ENCODE results near the gene ZNHIT3.

ZNHIT3 gene

GRCh38 chr17:36494674-36495073, 8.2 kb downstream of the ZNHIT3 start:
- H3K9ac ChIP-seq = no peak overlapping the region
- H3K4me1 ChIP-seq (ENCODE audit: low read depth, poor library complexity, severe bottlenecking) = no peaks in the 10 kb centered on the region
- H3K79me2 ChIP-seq (ENCODE audit: insufficient read depth, low read depth) = peaks cover 15% of the 10 kb centered on the region; the same call in 1 of the 2 replicates
- H3K4me2 ChIP-seq = no peak overlapping the region
- no peak overlapping the region for H2AFZ ChIP-seq (ENCODE audit: low read depth)
- H4K20me1 ChIP-seq (ENCODE audit: insufficient read depth) = no peaks in the 10 kb centered on the region
- no peaks in the 10 kb centered on the region for H3K36me3 ChIP-seq (ENCODE audit: insufficient read depth)
- H3K27ac ChIP-seq = no peak overlapping the region
- no peak overlapping the region for H3K4me3 ChIP-seq (IDR thresholded peaks at IDR 0.05; ENCODE audit: insufficient read depth, low read depth, low read length)
- H3K27me3 ChIP-seq (ENCODE audit: insufficient read depth, low read depth) = no peaks in the 10 kb centered on the region
- no peak for TF ChIP-seq CTCF (conservative IDR thresholded peaks at IDR 0.05; ENCODE audit: low read depth, low read length)

GRCh38 chr17:36495076-36495578, 8.6 kb downstream of the ZNHIT3 start:
- no peak for TF ChIP-seq CTCF (conservative IDR thresholded peaks at IDR 0.05; ENCODE audit: low read depth, low read length)
- no peak overlapping the region for H3K4me2 ChIP-seq
- no peaks in the 10 kb centered on the region for H3K27me3 ChIP-seq (ENCODE audit: insufficient read depth, low read depth)
- no peak overlapping the region for H3K9ac ChIP-seq
- no peak overlapping the region for H3K27ac ChIP-seq
- no peaks in the 10 kb centered on the region for H4K20me1 ChIP-seq (ENCODE audit: insufficient read depth)
- H3K79me2 ChIP-seq (ENCODE audit: insufficient read depth, low read depth) = peaks cover 12% of the 10 kb centered on the region; the same call in 1 of the 2 replicates
- no peak overlapping the region for H3K4me3 ChIP-seq (IDR thresholded peaks at IDR 0.05; ENCODE audit: insufficient read depth, low read depth, low read length)
- H2AFZ ChIP-seq (ENCODE audit: low read depth) = no peak overlapping the region
- no peaks in the 10 kb centered on the region for H3K4me1 ChIP-seq (ENCODE audit: low read depth, poor library complexity, severe bottlenecking)
- H3K36me3 ChIP-seq (ENCODE audit: insufficient read depth) = no peaks in the 10 kb centered on the region

GRCh38 chr17:36496018-36496789, 9.7 kb downstream of the ZNHIT3 start:
- Histone ChIP-seq H3K4me1 (ENCODE audit: low read depth, poor library complexity, severe bottlenecking) (no peaks in the 10 kb centered on the region), H3K27me3 (ENCODE audit: insufficient read depth, low read depth) (no peaks in the 10 kb centered on the region), H3K4me2 (no peak overlapping the region), H4K20me1 (ENCODE audit: insufficient read depth) (no peaks in the 10 kb centered on the region), H3K4me3 (IDR thresholded peaks at IDR 0.05; ENCODE audit: insufficient read depth, low read depth, low read length) (no peak overlapping the region), H3K27ac (no peak overlapping the region), H3K79me2 (ENCODE audit: insufficient read depth, low read depth) (peaks cover 2% of the 10 kb centered on the region; the same call in 1 of the 2 replicates), H3K9ac (no peak overlapping the region), H3K36me3 (ENCODE audit: insufficient read depth) (no peaks in the 10 kb centered on the region), H2AFZ (ENCODE audit: low read depth) (no peak overlapping the region)
- no peak for TF ChIP-seq CTCF (conservative IDR thresholded peaks at IDR 0.05; ENCODE audit: low read depth, low read length)

- Histone ChIP-seq H3K4me1 (ENCODE audit: low read depth, poor library complexity, severe bottlenecking) (no peaks in the 10 kb centered on the region), H3K79me2 (ENCODE audit: insufficient read depth, low read depth) (no peaks in the 10 kb centered on the region), H3K4me3 (IDR thresholded peaks at IDR 0.05; ENCODE audit: insufficient read depth, low read depth, low read length) (no peak overlapping the region), H3K9ac (no peak overlapping the region), H3K27ac (no peak overlapping the region), H3K4me2 (no peak overlapping the region), H4K20me1 (ENCODE audit: insufficient read depth) (no peaks in the 10 kb centered on the region), H2AFZ (ENCODE audit: low read depth) (no peak overlapping the region), H3K36me3 (ENCODE audit: insufficient read depth) (no peaks in the 10 kb centered on the region), H3K27me3 (ENCODE audit: insufficient read depth, low read depth) (no peaks in the 10 kb centered on the region)
- no peak for TF ChIP-seq CTCF (conservative IDR thresholded peaks at IDR 0.05; ENCODE audit: low read depth, low read length)
These were observed 11.7 kb downstream of the ZNHIT3 start for GRCh38 chr17:36498155-36498554.
